ENCODE results near the gene WDTC1. TPM values are rescaled to one million over a fixed set of nuclear protein-coding genes. Genes with fewer than 3 reads are reported as not detected.

The WDTC1 gene
- total and polyA plus RNA-seq, 2 of the 13 experiments (the other 11 are each of a cell fraction or from before 2014, with no cell fraction given), result 5.5 TPM

DNA sequence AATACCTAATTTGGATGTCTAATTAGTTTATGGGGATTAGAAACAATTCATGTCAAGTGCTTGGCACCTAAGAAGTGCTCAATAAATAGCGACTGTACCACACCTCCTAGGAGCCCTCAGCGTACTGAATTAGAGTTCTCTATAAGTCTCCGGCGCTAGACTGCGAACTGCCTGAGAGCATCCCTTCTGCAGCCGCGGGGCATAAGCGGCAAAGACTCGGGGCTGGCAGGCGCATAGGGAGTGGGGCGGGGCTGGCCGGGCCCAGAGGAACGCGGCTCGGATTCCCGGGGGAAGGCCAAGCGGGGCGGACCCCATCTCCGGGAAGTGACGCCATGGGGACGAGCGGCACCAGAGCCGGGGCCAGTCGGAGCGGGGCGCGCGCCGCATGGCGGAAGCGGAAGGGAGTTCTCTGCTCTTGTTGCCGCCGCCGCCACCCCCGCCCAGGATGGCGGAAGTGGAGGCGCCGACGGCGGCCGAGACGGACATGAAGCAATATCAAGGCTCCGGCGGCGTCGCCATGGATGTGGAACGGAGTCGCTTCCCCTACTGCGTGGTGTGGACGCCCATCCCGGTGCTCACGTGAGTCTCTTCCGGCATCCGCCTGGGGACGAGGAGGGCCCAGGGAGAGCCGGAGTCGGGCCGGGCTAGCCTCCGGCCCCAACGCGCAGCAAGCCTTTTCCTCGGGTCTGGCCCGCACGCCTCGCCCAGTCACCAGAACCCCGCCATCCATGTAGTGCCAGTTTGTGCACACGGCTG lies 87.6 kb downstream of the WDTC1 start, which contains the start of gene TMEM222 (continued):
- TF ChIP-seq, protein P1, sequence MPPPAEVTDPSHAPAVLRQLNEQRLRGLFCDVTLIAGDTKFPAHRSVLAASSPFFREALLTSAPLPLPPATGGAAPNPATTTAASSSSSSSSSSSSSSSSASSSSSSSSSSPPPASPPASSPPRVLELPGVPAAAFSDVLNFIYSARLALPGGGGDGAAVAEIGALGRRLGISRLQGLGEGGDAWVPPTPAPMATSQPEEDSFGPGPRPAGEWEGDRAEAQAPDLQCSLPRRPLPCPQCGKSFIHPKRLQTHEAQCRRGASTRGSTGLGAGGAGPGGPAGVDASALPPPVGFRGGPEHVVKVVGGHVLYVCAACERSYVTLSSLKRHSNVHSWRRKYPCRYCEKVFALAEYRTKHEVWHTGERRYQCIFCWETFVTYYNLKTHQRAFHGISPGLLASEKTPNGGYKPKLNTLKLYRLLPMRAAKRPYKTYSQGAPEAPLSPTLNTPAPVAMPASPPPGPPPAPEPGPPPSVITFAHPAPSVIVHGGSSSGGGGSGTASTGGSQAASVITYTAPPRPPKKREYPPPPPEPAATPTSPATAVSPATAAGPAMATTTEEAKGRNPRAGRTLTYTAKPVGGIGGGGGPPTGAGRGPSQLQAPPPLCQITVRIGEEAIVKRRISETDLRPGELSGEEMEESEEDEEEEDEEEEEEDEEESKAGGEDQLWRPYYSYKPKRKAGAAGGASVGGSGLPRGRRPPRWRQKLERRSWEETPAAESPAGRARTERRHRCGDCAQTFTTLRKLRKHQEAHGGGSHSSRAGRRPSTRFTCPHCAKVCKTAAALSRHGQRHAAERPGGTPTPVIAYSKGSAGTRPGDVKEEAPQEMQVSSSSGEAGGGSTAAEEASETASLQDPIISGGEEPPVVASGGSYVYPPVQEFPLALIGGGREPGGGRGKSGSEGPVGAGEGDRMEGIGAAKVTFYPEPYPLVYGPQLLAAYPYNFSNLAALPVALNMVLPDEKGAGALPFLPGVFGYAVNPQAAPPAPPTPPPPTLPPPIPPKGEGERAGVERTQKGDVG (CRISPR knock-in tag; IDR thresholded peaks at IDR 0.05; ENCODE audit: borderline replicate concordance), result peak; percentile 61
- TF ChIP-seq ZBTB38 (CRISPR knock-in tag; IDR thresholded peaks at IDR 0.05), result peak; percentile 66
- no peak for TF ChIP-seq ZNF383 (CRISPR knock-in tag; IDR thresholded peaks at IDR 0.05; ENCODE audit: borderline replicate concordance)
- TF ChIP-seq, protein P2, sequence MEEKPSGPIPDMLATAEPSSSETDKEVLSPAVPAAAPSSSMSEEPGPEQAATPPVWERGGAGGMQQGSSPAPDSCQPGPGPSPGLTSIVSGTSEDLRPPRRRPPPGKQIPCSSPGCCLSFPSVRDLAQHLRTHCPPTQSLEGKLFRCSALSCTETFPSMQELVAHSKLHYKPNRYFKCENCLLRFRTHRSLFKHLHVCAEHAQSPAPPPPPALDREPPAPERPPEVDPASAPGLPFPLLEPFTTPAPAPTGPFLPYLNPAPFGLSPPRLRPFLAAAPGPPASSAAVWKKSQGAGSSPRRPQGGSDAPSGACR (CRISPR knock-in tag; IDR thresholded peaks at IDR 0.05), result peak; percentile 91
- TF ChIP-seq ZNF652 (CRISPR knock-in tag; IDR thresholded peaks at IDR 0.05; ENCODE audit: borderline replicate concordance, low read depth), result no peak
- no peak; the same call in 1 of the 2 replicates for TF ChIP-seq ZNF552 (CRISPR knock-in tag; IDR thresholded peaks at IDR 0.05; ENCODE audit: borderline replicate concordance)
- TF ChIP-seq, protein P3, sequence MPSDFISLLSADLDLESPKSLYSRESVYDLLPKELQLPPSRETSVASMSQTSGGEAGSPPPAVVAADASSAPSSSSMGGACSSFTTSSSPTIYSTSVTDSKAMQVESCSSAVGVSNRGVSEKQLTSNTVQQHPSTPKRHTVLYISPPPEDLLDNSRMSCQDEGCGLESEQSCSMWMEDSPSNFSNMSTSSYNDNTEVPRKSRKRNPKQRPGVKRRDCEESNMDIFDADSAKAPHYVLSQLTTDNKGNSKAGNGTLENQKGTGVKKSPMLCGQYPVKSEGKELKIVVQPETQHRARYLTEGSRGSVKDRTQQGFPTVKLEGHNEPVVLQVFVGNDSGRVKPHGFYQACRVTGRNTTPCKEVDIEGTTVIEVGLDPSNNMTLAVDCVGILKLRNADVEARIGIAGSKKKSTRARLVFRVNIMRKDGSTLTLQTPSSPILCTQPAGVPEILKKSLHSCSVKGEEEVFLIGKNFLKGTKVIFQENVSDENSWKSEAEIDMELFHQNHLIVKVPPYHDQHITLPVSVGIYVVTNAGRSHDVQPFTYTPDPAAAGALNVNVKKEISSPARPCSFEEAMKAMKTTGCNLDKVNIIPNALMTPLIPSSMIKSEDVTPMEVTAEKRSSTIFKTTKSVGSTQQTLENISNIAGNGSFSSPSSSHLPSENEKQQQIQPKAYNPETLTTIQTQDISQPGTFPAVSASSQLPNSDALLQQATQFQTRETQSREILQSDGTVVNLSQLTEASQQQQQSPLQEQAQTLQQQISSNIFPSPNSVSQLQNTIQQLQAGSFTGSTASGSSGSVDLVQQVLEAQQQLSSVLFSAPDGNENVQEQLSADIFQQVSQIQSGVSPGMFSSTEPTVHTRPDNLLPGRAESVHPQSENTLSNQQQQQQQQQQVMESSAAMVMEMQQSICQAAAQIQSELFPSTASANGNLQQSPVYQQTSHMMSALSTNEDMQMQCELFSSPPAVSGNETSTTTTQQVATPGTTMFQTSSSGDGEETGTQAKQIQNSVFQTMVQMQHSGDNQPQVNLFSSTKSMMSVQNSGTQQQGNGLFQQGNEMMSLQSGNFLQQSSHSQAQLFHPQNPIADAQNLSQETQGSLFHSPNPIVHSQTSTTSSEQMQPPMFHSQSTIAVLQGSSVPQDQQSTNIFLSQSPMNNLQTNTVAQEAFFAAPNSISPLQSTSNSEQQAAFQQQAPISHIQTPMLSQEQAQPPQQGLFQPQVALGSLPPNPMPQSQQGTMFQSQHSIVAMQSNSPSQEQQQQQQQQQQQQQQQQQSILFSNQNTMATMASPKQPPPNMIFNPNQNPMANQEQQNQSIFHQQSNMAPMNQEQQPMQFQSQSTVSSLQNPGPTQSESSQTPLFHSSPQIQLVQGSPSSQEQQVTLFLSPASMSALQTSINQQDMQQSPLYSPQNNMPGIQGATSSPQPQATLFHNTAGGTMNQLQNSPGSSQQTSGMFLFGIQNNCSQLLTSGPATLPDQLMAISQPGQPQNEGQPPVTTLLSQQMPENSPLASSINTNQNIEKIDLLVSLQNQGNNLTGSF (CRISPR knock-in tag; IDR thresholded peaks at IDR 0.05), result no peak; the same call in 1 of the 2 replicates
- peak in 1 of 2 experiments; percentile 63; a peak in 2 of 4 replicates for TF ChIP-seq EP300 (IDR thresholded peaks at IDR 0.05; ENCODE audit: low read depth in 2 of 2, low read length in 2 of 2)
- peak; percentile 42; the same call in 1 of the 2 replicates for TF ChIP-seq EP300 (CRISPR knock-in tag; IDR thresholded peaks at IDR 0.05; ENCODE audit: borderline replicate concordance)
- TF ChIP-seq ZBTB7B (CRISPR knock-in tag; IDR thresholded peaks at IDR 0.05), result peak; percentile 34; the same call in 1 of the 2 replicates
- TF ChIP-seq, protein P4, sequence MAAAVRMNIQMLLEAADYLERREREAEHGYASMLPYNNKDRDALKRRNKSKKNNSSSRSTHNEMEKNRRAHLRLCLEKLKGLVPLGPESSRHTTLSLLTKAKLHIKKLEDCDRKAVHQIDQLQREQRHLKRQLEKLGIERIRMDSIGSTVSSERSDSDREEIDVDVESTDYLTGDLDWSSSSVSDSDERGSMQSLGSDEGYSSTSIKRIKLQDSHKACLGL (CRISPR knock-in tag; IDR thresholded peaks at IDR 0.05), result peak; percentile 82
- TF ChIP-seq, protein P5, sequence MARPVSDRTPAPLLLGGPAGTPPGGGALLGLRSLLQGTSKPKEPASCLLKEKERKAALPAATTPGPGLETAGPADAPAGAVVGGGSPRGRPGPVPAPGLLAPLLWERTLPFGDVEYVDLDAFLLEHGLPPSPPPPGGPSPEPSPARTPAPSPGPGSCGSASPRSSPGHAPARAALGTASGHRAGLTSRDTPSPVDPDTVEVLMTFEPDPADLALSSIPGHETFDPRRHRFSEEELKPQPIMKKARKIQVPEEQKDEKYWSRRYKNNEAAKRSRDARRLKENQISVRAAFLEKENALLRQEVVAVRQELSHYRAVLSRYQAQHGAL (CRISPR knock-in tag; IDR thresholded peaks at IDR 0.05; ENCODE audit: not compliant biosample characterization), result no peak
- no peak for TF ChIP-seq GLI4 (CRISPR knock-in tag; IDR thresholded peaks at IDR 0.05; ENCODE audit: borderline replicate concordance)
- 0 out of 2 replicates have a peak, but pooled peaks have one; percentile 62 for TF ChIP-seq HOXA9 (CRISPR knock-in tag; IDR thresholded peaks at IDR 0.05; ENCODE audit: borderline replicate concordance)
